ENCODE measurements around the gene EXD3.
"Not testable (repeated sequence)": the region's sequence is repeated elsewhere in the genome, so short reads cannot be mapped to it uniquely, and the experiment has no call there.

EXD3 gene

DNA sequence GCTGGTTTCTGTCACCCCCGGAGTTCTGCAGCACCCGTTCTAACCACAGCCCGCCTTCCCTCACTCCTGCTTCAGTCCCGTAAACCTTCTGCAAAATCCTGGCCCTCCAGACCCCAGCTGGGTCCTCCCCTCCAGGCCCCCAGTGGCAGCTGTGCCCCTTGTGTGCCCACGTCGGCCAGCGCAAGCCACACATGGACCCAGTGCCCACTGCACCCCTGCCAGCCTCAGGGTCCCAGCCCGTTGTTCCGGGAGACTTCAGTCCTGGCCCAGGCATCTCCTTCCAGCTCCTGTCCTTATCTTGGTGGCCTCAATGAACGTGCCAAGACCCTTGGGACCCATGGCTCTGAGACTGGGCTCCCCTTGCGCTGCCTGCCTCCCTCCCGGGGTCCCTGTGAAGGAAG, 43.2 kb downstream of the EXD3 start:
- no peak for DNase-seq (ENCODE audit: low read depth in 2 of 2)

DNA sequence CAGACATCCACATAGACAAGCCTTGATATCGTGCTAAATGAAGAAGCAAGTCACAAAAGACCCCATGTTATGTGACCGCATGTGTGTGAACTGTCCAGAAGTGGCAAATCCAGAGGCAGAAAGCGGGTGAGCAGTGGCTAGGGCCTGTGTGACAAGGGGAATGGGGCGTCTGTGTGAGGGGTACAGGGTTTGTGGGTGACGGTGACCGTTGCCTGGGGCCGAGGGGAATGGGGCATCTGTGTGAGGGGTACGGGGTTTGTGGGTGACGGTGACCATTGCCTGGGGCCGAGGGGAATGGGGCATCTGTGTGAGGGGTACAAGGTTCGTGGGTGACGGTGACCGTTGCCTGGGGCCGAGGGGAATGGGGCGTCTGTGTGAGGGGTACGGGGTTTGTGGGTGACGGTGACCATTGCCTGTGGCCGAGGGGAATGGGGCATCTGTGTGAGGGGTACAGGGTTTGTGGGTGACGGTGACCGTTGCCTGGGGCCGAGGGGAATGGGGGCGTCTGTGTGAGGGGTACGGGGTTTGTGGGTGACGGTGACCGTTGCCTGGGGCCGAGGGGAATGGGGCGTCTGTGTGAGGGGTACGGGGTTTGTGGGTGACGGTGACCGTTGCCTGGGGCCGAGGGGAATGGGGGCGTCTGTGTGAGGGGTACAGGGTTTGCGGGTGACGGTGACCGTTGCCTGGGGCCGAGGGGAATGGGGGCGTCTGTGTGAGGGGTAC, 44.1 kb downstream of the EXD3 start:
- DNase-seq (ENCODE audit: low read depth in 2 of 2), result not testable (repeated sequence)

DNA sequence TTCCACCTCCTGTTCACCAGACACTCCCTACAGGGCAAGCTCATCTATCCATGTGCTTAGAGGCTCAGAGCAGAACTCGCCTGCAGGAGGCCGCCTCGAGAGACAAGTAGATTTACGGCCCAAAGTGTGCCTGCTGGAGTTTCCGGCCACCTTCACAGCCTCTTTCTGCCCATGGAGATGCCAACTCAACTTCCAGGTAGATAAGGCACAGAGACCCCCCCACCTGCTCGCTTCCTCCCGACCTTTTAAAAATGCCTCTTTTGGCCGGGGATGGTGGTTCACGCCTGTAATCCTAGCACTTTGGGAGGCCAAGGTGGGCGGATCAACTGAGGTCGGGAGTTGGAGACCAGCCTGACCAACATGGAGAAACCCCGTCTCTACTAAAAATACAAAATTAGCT, 46.6 kb downstream of the EXD3 start:
- no peak for DNase-seq (ENCODE audit: low read depth in 2 of 2)

DNA sequence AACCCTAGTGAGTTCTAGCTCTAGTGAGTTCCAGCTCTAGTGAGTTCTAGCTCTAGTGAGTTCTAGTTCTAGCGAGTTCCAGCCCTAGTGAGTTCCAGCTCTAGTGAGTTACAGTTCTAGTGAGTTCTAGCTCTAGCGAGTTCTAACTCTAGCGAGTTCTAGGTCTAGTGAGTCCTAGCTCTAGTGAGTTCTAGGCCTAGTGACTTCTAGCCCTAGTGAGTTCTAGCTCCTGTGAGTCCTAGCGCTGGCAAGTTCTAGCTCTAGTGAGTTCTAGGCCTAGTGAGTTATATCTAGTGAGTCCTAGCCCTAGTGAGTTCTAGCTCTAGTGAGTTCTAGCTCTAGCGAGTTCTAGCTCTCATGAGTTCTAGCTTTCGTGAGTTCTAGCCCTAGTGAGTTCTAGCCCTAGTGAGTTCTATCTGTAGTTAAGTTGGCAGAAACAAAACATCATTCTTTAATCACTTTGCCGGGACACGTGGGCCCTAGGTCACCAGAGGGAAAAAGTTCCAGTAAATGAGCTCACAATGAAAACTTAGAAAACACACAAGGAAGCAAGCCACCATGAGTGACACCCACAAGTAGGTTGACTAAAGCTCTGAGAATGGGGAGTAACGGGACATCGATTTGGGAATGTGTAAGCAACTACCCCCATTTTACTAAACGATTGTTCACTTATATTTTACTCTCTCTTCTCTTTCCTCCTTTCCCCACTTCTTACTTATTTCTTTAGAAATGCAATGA, 47.5 kb downstream of the EXD3 start:
- no peak for DNase-seq (ENCODE audit: low read depth in 2 of 2)

DNA sequence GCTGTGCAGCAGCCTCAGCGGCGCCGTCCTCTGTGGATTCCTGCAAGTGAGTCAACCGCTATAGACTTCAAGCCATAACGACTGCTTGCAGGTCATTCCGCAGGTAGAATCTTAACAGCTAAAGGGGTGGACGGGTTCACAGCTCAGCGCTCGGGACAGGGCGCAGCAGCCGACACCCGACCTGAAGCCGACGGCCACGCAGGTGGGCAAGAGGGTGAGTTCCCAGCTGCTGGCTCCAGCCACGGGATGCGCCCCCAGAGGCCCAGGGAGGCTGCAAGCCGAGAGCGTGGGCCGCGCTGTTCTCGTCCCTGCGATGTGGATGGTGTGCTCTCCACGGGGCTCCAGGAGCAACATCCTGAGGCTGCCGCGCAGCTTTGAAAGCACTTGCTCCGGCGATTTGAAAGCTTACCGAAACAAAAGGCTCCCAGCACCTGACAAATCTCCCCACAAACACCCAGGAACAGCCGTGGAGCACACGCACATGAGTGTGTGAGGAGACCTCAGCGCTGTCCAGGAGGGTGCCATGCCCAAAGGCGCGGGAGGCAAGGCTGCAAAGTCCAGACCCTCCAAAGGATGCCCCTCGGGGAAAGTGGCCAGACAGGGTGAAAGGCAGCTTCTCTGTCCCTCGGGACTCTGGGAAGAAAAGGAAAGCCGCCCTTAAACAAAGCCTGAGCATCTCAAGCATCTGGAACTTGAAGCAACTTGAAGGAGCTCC, 48.7 kb downstream of the EXD3 start:
- no peak for DNase-seq (ENCODE audit: low read depth in 2 of 2)

DNA sequence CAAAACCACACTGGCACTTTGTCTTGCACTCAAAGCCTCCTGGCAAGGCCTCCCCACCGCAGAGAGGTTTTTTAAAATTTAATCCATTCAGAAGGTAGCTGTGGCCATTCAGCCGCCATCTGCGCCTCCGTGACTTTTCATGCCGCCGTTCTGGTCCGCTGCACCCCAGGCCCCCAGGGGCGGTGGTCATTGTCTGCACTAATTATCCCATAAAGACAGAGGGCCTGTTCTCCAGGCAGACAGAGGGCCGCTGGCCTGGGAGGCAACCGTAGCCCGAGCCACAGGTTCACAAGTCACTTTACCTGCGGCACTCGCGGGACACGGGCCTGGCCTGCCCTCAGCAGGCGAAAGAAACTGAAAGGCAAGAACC, 49.4 kb downstream of the EXD3 start:
- DNase-seq (ENCODE audit: low read depth in 2 of 2), result no peak

DNA sequence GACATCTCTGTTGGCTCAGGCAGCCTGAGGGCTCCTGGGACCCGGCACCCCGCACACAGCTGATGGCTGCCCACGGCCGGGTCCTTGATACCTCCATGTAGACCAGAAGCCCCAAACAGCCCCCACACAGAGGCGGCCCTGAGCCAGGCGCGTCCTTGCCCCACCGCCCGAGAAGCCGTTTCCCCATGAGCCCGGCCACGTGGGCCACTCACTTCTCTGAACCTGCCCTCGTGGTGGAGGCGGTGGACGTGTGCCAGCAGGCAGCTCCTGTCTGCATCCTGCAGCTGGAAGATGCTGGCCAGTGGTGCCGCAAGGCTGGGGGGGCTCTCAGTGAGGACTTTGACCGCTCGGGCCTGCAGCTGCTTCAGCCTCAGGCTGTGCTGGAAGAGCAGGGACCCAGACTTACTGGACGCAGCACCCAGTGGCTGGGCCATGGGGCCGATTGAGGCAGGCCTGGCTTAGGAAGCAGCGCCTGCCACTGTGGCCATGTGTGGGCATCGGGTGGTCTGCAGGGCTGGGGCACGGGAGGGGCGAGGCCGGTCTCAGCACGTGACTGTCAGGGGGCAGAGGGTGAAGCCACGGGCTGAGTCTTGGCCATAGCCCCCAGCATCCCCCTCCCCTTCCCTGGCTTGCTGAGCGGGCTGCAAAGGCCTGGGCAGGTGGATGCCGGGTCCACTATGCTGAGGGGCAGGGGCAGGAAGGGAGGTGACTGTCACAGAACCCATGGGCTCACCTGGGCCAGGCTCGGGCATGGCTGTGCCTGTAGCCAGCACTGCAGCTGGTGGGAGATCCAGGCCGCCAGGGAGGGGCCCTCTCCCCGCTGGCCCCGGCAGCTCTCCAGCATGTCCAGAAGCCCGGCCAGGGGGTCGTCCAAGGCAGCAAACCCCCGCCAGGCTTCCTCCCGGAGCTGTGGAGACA, 50.0 kb downstream of the EXD3 start:
- DNase-seq (ENCODE audit: low read depth in 2 of 2), result no peak

DNA sequence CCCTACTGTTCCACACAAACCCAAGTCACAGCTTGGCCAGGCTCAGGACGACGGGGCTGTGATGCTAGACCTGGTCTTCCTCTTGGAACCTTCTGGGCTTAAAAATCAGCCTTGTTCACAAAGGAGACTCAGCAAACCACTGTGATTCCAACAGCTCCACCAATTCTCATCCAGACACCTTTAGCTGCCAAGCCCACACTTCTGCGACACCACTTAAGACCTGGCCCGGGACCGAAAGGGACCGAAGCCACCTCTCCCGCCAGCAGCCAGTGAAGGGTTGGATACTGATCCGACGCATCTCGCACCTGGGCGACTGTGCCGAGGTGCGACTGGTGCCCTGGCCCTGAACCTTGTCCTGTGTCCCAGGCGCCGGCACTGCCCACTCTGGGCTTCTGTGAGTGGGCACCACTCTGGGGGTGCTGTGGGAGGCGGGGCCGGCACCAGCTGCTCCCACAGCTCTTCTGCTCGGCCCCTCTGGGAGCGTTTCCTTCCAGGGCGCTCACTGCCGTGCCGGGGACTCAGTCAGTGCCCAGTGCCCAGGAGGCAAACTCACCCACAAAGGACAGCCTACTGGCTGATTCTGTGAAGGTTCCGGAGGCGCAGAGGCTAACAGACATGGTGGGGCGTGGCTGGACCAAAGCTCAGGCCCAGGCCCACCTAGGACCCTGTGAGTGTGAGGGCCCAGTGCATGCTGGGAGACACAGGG, 50.9 kb downstream of the EXD3 start:
- DNase-seq (ENCODE audit: low read depth in 2 of 2), result no peak

DNA sequence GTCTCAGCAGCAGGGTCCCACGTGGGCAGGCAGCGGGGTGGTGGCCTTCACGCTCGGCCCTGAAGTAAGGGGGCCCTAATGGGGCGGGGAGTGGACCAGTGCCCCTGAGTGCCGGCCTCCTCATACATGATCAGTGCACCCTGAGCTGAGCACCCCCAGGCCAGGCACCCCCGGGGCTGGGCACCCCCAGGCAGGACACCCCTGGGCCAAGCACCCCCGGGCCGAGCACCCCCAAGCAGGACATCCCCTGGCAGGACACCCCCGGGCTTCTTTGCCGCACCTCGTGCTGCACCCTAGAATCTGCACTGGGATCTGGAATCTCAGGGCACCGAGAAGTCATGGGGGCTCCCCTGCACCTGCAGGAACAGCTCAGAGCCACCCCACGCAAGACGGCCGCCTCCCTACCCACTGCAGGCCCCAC, 51.4 kb downstream of the EXD3 start:
- no peak for DNase-seq (ENCODE audit: low read depth in 2 of 2)

DNA sequence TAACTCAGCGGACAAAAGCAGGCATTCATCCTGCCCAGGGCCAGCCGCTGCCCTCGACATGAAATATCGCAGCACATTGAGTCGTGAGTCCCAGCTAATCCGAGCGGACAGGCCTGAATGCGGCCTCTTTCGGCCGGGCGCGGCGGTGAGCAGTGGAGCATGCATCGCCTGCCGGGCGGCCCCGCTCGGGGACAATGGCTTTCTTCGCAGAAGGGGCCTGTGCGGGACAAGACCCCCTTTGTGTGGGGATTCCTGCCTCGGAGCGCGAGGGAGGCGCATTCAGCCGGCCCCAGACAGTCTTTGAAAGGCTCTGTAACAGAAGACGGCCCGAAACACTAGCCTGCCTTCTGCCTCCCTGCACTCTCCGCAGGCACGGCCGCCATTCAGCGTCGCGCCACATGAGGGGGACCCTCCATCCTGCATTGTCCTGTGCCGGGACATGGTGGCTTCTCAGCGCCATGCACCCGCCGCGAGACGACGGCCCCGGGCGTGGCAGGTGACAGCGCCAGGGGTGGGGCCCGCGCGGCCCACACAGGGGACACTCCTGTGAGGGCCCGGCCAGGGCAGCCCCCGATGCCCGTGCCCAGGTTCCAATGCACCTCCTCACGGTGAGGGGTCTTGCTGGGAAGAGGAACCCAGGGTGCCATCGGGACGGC, 52.0 kb downstream of the EXD3 start:
- DNase-seq (ENCODE audit: low read depth in 2 of 2), result no peak

DNA sequence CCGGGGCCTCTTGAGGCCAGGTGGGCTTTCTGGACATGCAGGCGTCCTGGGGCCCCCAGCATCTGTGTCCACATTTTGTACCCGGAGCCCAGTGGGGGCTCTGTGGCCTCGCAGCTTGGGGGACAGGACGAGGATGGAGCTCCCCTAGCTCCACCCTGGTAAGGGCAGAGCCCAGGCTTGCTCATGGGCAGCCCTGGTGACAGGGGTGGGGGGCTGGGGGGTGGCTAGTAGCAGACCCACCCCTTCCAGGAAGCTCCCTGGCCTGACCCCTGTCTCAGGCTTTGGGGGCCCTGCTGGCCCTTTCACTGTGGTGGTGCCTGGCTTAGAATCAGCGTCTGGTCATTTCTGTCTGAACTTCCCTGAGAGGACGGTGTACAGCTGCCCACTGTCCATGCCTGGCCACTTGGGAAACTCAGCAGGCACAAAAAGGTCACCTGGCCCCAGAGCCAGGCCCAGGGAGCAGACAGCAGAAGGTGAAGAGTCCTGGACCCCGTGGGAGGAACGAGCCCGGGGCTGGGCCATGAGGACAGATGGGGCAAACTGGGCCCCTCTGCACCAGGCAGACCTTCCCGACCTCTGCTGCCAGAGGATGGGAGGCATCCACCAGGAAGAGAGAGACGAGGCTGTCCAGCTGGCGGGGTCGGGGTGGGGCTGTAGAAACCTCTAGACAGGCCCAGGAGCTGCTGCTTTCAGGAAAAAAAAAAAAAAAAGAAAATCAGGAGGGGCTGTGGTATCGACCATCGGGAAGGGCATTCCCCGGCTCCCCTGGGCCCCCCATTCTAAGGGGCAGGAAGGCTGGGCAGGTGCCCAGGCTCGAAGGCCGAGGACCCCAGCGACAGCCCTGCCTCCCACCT, 52.8 kb downstream of the EXD3 start:
- DNase-seq (ENCODE audit: low read depth in 2 of 2), result no peak

DNA sequence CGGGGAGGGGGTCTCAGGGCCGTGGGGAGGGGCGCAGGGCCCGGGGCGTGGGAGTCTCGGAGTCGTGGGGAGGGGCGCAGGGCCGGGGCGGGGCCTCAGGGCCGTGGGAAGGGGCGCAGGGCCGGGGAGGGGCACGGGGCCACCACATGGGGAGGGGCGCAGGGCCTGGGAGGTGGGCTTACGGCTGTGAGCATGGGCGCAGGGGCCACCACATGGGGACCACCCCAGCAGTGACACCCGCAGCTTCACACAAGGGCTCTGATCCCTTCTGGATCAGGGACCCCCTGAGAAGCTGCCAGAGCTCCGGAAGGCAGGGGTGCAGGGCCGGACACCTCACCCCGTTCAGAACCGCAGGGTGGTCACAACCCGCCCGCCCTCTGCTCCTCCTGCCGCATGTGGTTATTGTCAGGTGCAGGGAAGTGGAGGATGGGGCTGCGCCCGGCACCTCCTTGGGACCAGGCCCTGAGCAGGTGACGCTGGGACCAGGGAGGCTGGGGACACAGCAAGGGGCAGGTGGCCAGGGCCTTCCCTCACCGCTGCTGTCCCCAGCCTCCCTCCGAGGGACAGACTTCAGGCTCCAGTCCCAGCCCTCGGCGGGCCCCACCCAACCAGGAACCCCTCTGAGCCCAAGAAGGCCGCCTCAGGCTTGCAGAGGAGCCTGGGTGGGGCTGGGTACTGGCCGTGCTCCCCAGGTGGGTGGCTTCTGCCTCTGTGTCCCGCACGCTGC, 53.7 kb downstream of the EXD3 start:
- no peak for DNase-seq (ENCODE audit: low read depth in 2 of 2)

DNA sequence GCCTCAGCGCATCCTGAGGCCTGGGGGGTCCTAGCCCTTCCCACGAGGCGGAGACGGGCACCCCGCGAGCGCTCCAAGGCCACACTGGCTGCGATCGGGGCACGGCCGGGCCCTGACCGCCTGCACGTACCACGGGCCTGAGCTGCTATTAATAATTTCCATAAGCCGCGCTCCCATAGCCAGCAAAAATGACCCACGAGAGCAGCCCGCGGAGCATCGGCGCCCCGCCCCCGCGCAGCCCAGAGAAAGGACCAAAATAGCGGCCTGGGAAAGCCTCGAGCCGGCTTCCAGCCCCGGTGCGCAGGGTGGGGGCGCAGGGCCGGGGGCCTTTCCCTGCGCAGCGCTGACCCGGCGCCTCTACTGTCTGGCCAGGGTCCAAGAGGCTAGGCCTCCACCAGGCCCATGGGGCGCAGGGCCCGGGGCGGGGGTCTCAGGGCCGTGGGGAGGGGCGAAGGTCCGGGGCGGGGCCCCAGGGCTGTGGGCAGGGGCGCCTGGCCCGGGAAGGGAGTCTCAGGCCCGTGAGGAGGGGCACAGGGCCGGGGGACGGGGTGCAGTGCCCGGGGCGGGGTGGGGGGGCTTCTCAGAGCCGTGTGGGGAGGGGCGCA, 54.4 kb downstream of the EXD3 start:
- DNase-seq (ENCODE audit: low read depth in 2 of 2), result no peak

DNA sequence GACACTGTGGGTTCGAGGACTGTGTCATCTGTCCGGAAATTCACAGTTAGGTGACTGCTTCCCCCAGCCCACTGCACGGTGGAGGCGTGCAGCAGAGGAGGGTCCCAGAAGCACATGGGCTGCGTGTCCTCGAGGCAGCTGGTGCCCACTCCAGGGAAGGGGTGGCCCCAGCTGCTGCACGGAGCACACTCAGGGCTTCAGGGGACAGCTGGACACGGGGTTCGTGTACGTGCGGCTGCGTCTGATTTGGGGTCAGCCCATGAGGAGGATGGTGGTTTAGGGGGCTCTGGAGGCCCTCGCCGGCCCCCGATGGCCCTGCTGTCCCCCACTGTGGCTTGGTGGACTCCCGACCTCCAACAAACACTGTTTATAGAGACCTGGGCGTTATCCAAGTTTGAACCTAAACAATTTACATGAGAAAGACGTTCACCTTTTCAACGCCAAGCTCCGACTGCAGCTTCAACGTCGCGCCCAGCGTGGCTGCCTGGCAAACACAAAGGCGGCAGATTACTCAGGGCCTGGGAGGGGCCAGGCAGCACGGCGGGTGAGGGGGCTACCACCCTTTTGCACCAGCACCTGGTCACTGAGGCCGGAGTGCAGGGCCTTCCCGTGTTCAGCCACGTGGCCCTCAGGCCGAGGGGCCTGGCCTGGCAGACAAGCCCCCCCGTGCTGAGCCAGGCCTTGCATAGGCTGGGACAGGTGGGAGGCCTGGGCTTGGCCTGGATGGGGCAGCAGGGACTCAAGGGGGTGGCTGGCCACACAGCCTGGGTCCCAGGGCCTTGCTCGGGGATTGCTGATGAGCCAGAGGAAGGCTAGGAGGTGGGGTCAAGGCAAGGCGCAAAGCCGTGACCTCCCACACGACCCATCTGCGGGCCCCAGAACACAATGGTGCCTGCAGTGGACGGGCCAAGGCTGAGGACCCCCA, 55.2 kb downstream of the EXD3 start:
- no peak for DNase-seq (ENCODE audit: low read depth in 2 of 2)

DNA sequence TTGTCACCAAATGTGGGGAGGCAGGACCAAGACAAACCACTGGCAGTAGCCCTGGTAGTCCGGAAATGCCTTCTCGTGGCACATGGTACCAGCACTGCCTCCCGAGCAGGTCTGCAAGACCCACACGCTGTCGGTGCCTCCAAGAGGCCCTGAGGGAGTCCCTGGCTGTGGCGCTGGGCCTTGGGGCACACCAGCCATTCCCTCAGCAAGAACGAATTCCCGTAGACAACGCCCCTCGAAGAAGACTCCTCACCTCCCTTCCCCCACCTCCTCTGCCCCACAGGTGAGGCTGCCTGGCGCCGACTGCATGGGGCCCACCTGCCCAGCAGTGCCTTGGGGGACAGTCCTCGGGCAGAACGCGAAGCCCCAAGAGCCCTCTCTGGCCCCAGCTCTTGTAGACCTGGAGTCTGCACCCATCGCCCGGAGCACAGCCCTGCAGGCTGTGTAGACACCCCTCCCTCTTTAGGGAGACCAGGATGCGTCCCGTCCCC, 56.0 kb downstream of the EXD3 start:
- no peak for DNase-seq (ENCODE audit: low read depth in 2 of 2)

DNA sequence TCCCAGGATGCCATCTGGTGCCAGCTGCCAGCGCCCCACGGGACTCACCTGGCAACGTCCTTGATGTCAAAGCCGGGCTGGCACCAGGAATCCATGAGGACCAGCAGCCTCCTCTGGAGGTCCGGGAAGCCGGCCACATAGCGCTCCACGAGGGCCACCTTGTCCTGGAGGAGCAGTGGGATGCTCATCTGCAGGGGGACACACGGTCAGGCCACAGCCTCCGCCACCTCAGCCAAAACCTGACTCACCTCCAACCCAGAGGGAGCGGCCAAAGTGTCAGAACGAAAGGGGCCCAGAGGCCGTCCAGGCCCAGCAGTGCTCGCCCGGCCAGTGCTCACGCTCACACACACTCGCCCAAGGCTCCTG, 56.5 kb downstream of the EXD3 start:
- no peak for DNase-seq (ENCODE audit: low read depth in 2 of 2)

Data from fibroblast of skin of left biceps (primary cell).